Gastrocnemius medialis (tissue), 4 donors: Measurements from ENCODE around the gene PYM1.

Experiments used
- POLR2A ChIP-seq, 2 donors: fragments of 450-650 bp; IDR thresholded peaks; one replicate each; pipeline ENCODE4 v1.6.1; 2017; ENCODE audit warnings: antibody characterized with exemption in 2 of 2, mild to moderate bottlenecking in 2 of 2, moderate library complexity in 2 of 2
- TF ChIP-seq, protein P1 (sequence below), 5 experiments: fragments of 450-650 bp in 3 of 5; fragments of 200-600 bp in 2 of 5; sonication (generic) in 2 of 5; IDR thresholded peaks in 4 of 5; conservative IDR thresholded peaks in 1 of 5; 1 replicate in 4 of 5; 2 replicates in 1 of 5; pipeline ENCODE4 v1.5.1; 2016 to 2019; ENCODE audit warnings: antibody characterized with exemption in 5 of 5, mild to moderate bottlenecking in 3 of 5, moderate library complexity in 3 of 5

DNA sequence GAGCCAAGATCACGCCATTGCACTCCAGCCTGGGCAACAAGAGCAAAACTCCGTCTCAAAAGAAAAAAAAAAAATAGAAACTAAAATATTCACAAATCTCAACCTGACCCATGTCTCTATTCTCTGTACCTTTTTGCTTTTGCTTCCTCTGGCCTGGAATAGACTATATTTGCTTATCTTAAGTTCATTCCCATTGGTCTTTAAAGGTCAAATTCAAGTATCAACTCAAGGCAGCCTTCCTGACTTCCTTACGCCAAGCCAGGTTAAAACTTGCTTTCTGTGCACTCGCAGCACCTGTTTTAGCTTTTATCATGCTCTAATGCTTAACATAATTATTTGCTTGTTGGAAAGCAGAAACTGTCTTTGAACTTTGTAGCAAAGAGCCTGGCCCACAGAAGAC lies 14.8 kb downstream of the PYM1 start:
- TF ChIP-seq, protein P1, sequence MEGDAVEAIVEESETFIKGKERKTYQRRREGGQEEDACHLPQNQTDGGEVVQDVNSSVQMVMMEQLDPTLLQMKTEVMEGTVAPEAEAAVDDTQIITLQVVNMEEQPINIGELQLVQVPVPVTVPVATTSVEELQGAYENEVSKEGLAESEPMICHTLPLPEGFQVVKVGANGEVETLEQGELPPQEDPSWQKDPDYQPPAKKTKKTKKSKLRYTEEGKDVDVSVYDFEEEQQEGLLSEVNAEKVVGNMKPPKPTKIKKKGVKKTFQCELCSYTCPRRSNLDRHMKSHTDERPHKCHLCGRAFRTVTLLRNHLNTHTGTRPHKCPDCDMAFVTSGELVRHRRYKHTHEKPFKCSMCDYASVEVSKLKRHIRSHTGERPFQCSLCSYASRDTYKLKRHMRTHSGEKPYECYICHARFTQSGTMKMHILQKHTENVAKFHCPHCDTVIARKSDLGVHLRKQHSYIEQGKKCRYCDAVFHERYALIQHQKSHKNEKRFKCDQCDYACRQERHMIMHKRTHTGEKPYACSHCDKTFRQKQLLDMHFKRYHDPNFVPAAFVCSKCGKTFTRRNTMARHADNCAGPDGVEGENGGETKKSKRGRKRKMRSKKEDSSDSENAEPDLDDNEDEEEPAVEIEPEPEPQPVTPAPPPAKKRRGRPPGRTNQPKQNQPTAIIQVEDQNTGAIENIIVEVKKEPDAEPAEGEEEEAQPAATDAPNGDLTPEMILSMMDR (IDR thresholded peaks at IDR 0.05 in 4 of 5, conservative IDR thresholded peaks at IDR 0.05 in 1 of 5), result no peak
- TF ChIP-seq POLR2A (IDR thresholded peaks at IDR 0.05), result no peak
